Endodermal cell (in vitro differentiated cells): Measurements from ENCODE around the gene UBE2I. TPM values are rescaled to one million over a fixed set of nuclear protein-coding genes. Genes with fewer than 3 reads are reported as not detected.

Experiments
- DNase-seq: peaks from one replicate; pipeline ENCODE4 v3.0.0-alpha.2; 2017
- H3K27ac ChIP-seq: 2 replicates; pipeline ENCODE4 v1.5.1; 2013; ENCODE audit warnings: mild to moderate bottlenecking, low read depth, low read length, moderate library complexity
- H3K27me3 ChIP-seq: 2 replicates; pipeline ENCODE4 v1.6.1; 2013; ENCODE audit warnings: mild to moderate bottlenecking, low read length, moderate library complexity; ENCODE audit not compliant: insufficient read depth, control insufficient read depth, poor library complexity, severe bottlenecking
- H3K36me3 ChIP-seq: 2 replicates; pipeline ENCODE4 v1.7.0; 2013; ENCODE audit warnings: mild to moderate bottlenecking, low read length, moderate library complexity; ENCODE audit not compliant: control insufficient read depth, insufficient read depth
- H3K4me1 ChIP-seq: one replicate; pipeline ENCODE4 v1.7.0; 2013; ENCODE audit warnings: low read length; ENCODE audit not compliant: control insufficient read depth, insufficient read depth
- H3K4me3 ChIP-seq: 2 replicates; pipeline ENCODE4 v1.5.1; 2013; ENCODE audit warnings: mild to moderate bottlenecking, low read length, moderate library complexity
- H3K9ac ChIP-seq: 2 replicates; pipeline ENCODE4 v1.6.1; 2013; ENCODE audit warnings: mild to moderate bottlenecking, low read length, moderate library complexity; ENCODE audit not compliant: poor library complexity, severe bottlenecking; ENCODE audit errors: extremely low read depth
- H3K9me3 ChIP-seq: 2 replicates; pipeline ENCODE4 v1.6.1; 2013; ENCODE audit warnings: mild to moderate bottlenecking, low read length, moderate library complexity; ENCODE audit not compliant: control insufficient read depth
- H3K27ac Mint-ChIP-seq: 2 replicates; pipeline ENCODE4 v1.8.0; 2020; ENCODE audit warnings: mixed read lengths
- H3K27me3 Mint-ChIP-seq: 2 replicates; pipeline ENCODE4 v1.8.0; 2021; ENCODE audit warnings: mild to moderate bottlenecking, mixed read lengths; ENCODE audit not compliant: insufficient read depth
- H3K36me3 Mint-ChIP-seq: 2 replicates; pipeline ENCODE4 v1.8.0; 2020; ENCODE audit warnings: low read depth, mixed read lengths
- H3K4me1 Mint-ChIP-seq: 2 replicates; pipeline ENCODE4 v1.8.0; 2020; ENCODE audit warnings: mixed read lengths
- H3K4me3 Mint-ChIP-seq: 2 replicates; pipeline ENCODE4 v1.8.0; 2020; ENCODE audit warnings: mild to moderate bottlenecking, moderate library complexity, mixed read lengths
- H3K9me3 Mint-ChIP-seq: 2 replicates; pipeline ENCODE4 v1.8.0; 2020; ENCODE audit warnings: mild to moderate bottlenecking, mixed read lengths
- CTCF ChIP-seq: fragments of 200-600 bp; sonication (generic); conservative IDR thresholded peaks from 2 replicates; pipeline ENCODE4 v1.5.0; 2021; ENCODE audit warnings: antibody characterized with exemption, mild to moderate bottlenecking
- whole genome bisulfite sequencing, 2 experiments: methylation state at CpG; one replicate each; pipeline versions ENCODE4 v1.1.5 to v1.1.7; 2013; ENCODE audit warnings: missing lambda C conversion rate in 2 of 2, mixed read lengths in 1 of 2; ENCODE audit not compliant: insufficient coverage in 1 of 2, insufficient read length in 1 of 2; 5-methylcytosine and 5-hydroxymethylcytosine counted together
- total RNA-seq, 2 donors: library from RNA; stranded (reverse); fragmentation: NEBNext Ultra II Directional in 1 of 2; extraction: Animal tissue kit (Norgen Biotek cat#: 25700) in 1 of 2; gene quantifications; 2 replicates in 1 of 2; 3 replicates in 1 of 2; pipeline ENCODE4 v1.2.1, GENCODE V29; 2021

Gene UBE2I
- total RNA-seq, 2 donors from 2014 or later, result 250 to 294 TPM

- no peak overlapping the region for H3K9ac ChIP-seq
Observed at GRCh38 chr16:1272453-1273198, 36.8 kb upstream of the UBE2I start.

GRCh38 chr16:1273816-1274215 is 35.6 kb upstream of the UBE2I start:
- Histone ChIP-seq H3K27me3 (peaks cover 8% of the 10 kb centered on the region), H3K4me1 (no peaks in the 10 kb centered on the region), H3K36me3 (no peaks in the 10 kb centered on the region), H3K9ac (no peak overlapping the region), H3K4me3 (no peak overlapping the region), H3K27ac (no peak overlapping the region), H3K9me3 (no peaks in the 10 kb centered on the region)
- TF ChIP-seq CTCF, result no peak
- Mint-ChIP-seq H3K36me3 (no peaks in the 10 kb centered on the region), H3K4me1 (peaks cover 2% of the 10 kb centered on the region), H3K9me3 (no peaks in the 10 kb centered on the region), H3K27ac (no peak overlapping the region), H3K4me3 (no peak overlapping the region), H3K27me3 (peaks cover 9% of the 10 kb centered on the region)
- DNase-seq, result no peak
- 82 to 92% methylated on average over 14 to 15 of the region's 15 CpGs for WGBS, 2 experiments

More at GRCh38 chr16:1272453-1273198, 36.8 kb upstream of the UBE2I start:
- H3K27ac Mint-ChIP-seq, result no peak overlapping the region
- peaks cover 8% of the 10 kb centered on the region for H3K27me3 ChIP-seq
- 87 to 88% methylated on average over 4 to 9 of the region's 9 CpGs for WGBS, 2 experiments
- no peak overlapping the region for H3K27ac ChIP-seq
- no peaks in the 10 kb centered on the region for H3K9me3 ChIP-seq
- no peak for DNase-seq
- no peaks in the 10 kb centered on the region for H3K4me1 ChIP-seq
- TF ChIP-seq CTCF, result no peak
- H3K36me3 Mint-ChIP-seq, result no peaks in the 10 kb centered on the region
- H3K9me3 Mint-ChIP-seq, result no peaks in the 10 kb centered on the region
- no peak overlapping the region for H3K4me3 Mint-ChIP-seq
- peaks cover under 1% of the 10 kb centered on the region for H3K4me1 Mint-ChIP-seq
- H3K36me3 ChIP-seq, result no peaks in the 10 kb centered on the region
- H3K4me3 ChIP-seq, result no peak overlapping the region
- peaks cover 9% of the 10 kb centered on the region for H3K27me3 Mint-ChIP-seq

GRCh38 chr16:1274767-1275166 is 34.7 kb upstream of the UBE2I start:
- Mint-ChIP-seq H3K27me3 (peaks cover 9% of the 10 kb centered on the region), H3K36me3 (no peaks in the 10 kb centered on the region), H3K4me1 (peaks cover 2% of the 10 kb centered on the region), H3K4me3 (no peak overlapping the region), H3K27ac (no peak overlapping the region), H3K9me3 (no peaks in the 10 kb centered on the region)
- H3K4me1 ChIP-seq, result no peaks in the 10 kb centered on the region
- H3K27ac ChIP-seq, result no peak overlapping the region
- no peak for DNase-seq
- H3K9ac ChIP-seq, result no peak overlapping the region
- no peaks in the 10 kb centered on the region for H3K9me3 ChIP-seq
- H3K36me3 ChIP-seq, result no peaks in the 10 kb centered on the region
- no peak overlapping the region for H3K4me3 ChIP-seq
- H3K27me3 ChIP-seq, result peaks cover 8% of the 10 kb centered on the region
- 88% methylated on average over 1 of the region's 7 CpGs; no CpG with 5 or more reads in 1 of the 2 experiments for WGBS, 2 experiments
- TF ChIP-seq CTCF, result no peak
